GM21528 (cell line): ENCODE data around the gene ARF6.
"Not testable (repeated sequence)": the region's sequence is repeated elsewhere in the genome, so short reads cannot be mapped to it uniquely, and the experiment has no call there.

ENCODE experiments used
- ATAC-seq: cut with Tn5 transposase; IDR thresholded peaks from one replicate; pipeline ENCODE4 v1.9.1; 2021; ENCODE audit warnings: mild to moderate bottlenecking, moderate library complexity; ENCODE audit not compliant: unreplicated experiment, low FRiP score

Gene ARF6

GRCh38 chr14:49875640-49876198, 17.2 kb upstream of the ARF6 start:
- no peak for ATAC-seq

GRCh38 chr14:49876563-49877127, 16.2 kb upstream of the ARF6 start:
- no peak for ATAC-seq

DNA sequence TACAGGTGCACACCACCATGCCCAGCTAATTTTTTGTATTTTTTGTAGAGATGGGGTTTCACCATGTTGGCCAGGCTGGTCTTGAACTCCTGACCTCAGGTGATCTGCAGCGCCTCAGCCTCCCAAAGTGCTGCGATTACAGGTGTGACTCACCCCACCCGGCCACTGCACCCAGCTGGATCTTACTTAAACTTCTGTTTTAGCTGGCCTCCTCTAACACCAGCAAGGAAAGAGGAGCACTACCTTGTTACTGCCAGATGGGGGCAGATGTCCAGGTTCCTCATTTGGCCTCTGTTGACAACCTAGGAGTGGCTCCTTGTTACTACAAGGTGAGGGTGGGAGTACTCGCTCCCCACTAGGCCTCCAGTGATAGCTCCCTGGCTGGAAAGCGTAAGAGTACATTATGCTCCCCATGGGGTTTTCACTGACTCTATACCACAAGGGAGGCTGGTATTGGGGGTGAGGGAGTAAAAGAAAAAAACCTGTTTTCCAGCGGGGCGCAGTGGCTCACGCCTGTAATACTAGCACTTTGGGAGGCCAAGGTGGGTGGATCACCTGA, 13.2 kb upstream of the ARF6 start:
- ATAC-seq, result peak; percentile 66

- ATAC-seq, result no peak
Measured at GRCh38 chr14:49880267-49881064, 12.4 kb upstream of the ARF6 start.

DNA sequence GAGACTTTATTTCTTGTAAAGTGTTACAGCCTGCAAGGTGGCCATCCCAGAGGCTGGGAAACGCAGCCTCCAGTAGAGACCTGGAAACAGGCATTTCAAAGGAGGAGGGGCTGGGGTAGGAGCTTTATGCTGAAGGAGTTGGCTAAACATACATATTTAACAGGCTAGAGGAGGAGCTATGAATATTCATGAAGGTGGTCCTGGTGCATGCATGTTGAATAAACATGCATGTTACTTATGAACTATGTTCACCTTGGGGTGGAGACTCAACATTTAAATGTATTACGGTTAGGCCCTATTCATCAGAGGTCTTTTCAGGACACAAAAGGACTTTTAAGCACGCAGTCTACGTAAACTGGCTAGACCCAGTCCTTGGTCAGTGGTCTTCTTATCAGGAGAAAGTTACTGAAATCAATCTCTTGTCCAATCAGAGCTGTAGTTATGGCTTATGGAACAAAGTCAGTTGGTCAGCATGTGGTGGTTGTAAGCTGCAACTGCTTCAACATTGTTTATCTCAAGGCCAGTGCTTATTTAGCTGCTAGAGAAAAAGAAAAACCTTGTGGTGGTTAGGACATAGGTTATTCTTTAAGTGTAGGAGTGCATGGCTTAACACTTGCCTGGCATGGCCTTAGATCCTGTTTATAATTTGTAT, 11.4 kb upstream of the ARF6 start:
- no peak for ATAC-seq

DNA sequence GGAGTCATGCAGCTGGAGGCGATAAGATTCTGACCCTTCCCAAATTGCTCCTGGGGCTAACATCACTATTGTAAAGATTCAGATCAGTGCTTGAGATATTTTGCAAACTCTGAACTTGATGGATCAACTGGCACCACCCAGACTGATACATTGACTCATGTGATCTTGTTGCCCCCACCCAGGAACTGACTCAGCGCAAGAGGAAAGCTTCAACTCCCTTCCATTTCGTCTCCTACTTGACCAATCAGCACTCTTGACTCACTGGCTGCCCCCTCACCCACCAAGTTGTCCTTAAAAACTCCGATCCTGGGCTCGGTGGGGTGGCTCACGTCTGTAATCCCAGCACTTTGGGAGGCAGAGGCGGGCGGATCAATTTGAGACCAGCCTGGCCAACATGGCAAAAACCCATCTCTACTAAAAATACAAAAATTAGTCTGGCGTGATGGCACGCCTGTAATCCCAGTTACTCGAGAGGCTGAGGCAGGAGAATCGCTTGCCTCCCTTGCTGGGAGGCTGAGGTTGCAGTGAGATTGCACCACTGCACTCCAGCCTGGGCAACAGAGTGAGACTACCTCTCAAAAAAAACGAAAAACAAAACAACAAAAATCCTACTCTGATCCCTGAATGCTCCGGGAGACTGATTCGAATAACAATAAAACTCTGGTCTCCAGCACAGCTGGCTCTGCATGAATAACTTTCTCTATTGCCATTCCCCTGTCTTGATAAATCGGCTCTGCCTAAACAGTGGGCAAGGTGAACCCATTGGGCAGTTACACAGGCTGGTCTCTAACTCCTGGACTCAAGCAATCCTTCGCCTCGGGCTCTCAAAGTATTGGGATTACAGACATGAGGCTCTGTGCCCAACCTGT, 9.8 kb upstream of the ARF6 start:
- no peak for ATAC-seq

GRCh38 chr14:49886523-49886922, 6.4 kb upstream of the ARF6 start:
- ATAC-seq, result no peak

DNA sequence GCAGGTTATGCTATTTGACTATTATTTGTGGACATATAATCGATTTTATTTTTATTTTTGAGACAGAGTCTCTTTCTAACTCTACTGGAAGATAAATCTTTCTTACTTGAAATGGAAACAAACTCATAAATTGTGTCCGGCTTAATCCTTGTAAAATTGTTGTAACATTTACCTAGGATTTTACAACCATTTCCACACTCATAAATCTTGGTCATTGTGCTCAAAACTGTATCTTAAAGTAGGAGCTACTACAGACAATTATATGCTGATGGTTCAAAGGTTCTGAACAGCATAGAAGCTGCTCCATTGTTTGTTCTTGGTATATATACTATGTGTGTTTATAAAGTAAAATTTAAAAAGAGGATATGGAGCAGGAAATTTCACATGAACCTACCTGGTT, 4.6 kb upstream of the ARF6 start:
- no peak for ATAC-seq

DNA sequence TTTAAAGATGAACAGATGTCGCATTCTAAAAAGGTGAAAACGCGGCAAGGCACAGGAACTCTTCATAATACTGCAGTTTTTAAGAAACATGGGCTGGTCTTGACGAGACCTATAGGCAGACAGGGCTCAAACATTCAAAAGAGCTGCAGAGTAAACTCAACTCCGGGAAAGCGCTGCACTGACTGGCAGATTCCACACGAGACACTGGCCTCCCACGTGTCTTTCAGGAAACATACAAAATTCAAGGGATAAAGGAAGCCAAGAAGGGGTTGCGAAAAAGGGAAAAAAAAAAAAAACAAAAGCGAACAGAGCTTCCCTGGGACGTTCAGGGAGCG, 614 bp upstream of the ARF6 start:
- peak; percentile 39 for ATAC-seq

DNA sequence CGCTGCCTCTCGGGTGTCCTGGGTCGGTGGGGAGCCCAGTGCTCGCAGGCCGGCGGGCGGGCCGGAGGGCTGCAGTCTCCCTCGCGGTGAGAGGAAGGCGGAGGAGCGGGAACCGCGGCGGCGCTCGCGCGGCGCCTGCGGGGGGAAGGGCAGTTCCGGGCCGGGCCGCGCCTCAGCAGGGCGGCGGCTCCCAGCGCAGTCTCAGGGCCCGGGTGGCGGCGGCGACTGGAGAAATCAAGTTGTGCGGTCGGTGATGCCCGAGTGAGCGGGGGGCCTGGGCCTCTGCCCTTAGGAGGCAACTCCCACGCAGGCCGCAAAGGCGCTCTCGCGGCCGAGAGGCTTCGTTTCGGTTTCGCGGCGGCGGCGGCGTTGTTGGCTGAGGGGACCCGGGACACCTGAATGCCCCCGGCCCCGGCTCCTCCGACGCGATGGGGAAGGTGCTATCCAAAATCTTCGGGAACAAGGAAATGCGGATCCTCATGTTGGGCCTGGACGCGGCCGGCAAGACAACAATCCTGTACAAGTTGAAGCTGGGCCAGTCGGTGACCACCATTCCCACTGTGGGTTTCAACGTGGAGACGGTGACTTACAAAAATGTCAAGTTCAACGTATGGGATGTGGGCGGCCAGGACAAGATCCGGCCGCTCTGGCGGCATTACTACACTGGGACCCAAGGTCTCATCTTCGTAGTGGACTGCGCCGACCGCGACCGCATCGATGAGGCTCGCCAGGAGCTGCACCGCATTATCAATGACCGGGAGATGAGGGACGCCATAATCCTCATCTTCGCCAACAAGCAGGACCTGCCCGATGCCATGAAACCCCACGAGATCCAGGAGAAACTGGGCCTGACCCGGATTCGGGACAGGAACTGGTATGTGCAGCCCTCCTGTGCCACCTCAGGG, 679 bp downstream of the ARF6 start:
- peak; percentile 43 for ATAC-seq

DNA sequence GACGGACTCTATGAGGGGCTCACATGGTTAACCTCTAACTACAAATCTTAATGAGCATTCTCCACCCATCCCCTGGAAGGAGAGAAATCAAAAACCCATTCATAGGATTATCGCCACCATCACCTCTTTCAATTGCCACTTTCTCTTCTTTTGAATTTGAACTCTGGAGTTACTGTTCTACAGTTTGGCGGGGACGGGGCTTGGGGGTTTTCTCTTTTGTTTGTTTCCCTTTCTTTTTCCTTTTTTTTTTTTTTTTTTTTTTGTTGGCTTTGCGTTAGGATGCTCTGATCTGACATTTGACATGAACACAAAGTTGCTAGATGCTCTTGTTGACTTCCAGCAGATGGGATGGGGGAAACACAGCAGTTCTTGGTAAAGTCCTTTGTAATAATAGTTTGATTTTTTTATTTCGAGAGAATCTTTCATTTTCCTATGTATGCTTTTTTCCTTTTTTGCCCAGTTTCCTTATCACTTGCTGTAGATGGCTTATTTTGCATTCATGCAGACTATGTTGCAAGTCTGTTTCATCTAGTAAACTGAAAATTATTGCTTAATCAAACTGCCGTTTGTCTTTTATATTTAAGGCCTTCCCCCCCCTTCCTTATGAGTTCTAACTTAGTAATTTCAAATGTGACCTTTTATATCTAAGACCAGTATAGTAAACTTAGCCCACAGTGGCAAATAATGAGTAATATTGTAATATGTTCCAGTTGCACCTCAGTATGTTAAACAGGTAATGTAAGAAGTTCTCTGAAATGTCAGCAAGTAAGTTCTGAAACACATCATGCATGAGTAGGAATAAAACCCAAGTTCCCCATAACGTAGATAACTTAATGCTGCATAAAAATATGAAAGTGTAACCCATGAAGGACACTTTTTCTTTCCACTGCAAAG, 1.6 kb downstream of the ARF6 start:
- ATAC-seq, result not testable (repeated sequence)

DNA sequence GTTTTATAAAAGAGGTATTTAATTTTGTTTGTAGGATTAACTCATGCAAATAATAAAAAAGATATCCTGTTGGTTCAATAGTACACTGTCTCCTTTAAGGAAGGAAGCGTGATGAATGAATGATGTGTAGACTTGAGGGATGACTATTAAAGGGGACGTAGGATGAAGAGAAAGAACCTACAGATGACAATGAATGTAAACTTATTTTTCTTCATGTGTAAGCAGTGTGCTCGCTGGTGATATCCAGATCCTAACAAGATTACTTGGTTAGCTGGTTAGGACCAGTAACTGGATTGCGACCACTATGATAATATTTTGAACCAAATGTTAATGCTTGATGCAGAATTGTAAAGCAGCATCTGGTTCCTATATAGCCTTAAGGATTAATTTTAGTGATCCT, 2.6 kb downstream of the ARF6 start:
- ATAC-seq, result no peak

DNA sequence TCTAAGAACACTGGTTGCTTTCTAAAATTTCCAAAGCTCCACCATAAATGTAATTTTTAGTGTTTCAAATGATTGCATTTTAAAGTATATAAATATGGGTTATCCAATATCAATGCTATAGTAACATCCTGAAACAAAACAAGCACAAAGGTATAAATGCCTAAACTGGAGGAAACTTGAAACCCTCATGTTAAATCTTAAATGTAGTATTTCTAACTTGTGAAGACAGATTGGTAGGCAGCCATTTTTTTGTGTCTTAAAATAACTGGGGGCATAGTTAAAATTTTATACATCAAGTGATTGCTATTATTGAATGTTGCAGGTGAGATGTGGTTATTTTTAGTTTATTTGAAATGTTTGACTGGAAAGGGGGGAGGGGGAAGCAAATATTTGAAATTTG, 3.4 kb downstream of the ARF6 start:
- not testable (repeated sequence) for ATAC-seq

DNA sequence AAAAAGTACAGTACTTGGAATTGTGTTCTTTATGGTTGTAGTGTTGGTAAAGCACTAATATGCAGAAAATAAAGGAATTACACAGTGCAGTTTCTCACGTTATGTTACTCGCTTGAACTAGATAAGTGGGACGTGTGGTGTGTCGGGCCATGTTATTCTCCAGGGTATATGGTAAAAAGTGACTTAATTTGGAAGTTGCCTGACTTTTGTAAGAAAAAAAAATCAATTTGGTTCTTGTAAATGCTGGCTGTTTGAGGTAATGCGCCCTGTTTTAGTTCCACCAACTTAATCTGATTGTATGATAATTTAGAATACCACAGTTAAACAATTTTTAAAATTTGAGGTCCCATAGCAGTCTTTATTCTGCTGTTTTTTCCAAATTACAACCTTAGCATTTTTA, 4.1 kb downstream of the ARF6 start:
- ATAC-seq, result no peak

DNA sequence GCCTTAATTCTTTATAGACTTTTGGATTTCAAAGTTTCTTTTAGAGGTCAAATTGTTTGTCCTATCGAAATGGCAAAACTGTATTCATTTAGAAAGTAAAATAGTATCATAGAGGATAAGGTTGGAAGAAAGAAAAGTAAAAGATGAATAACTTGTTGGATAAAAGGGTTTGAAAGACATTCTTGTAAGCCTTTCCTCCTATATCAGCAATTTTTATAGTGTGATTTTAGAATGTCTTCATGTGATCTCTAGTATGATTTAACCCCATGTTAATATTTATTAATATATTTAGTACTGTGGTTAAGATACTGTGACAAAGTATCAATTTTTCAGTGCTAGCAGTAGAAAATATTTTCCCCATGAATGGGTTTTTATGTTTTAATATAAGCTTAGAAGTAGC, 4.5 kb downstream of the ARF6 start:
- ATAC-seq, result no peak

GRCh38 chr14:49897965-49898364, 5.1 kb downstream of the ARF6 start:
- ATAC-seq, result no peak

DNA sequence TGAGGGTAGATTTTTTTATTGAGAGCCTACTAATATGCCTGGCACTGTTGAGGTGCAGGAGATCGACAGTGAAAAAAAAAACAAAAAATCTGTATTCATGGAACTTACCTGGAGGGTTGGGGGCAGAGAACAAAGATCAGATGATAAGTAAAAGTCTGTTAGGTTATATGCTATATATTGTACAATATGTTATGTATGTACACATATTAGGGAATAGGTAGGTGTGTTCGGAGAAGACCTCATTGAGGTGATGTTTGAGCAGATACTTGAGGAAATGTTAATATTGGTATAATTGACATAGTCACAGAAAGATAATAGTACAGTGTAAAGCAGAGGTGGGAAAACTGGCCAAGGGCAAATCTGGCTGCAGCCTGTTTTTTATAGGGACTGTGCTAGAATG, 5.6 kb downstream of the ARF6 start:
- no peak for ATAC-seq

DNA sequence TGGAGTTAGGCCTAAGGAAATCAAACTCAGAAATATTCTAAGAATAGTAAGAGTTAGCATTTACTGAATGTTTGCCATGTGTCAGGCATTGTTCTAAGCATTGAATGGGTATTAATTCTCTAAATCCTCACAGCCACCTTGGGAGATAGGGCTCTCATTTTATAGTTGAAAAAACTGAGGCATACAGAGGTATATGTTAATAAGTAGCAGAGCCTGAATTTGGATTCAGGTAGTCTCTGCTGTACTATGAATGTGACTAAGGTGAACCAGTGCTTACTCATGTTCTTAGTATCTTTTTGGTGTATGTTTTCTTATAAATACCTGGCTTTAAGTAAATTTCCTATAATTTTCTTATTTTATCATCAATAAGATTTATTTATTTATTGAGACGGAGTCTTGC, 8.1 kb downstream of the ARF6 start:
- no peak for ATAC-seq
